Breast epithelium (tissue), 4 donors: ENCODE data around the gene LAMC2. TPM values are rescaled to one million over a fixed set of nuclear protein-coding genes. Genes with fewer than 3 reads are reported as not detected.
A peak's percentile ranks its signal among the peaks of the same experiment; 100 is the strongest.

ENCODE experiments used
- DNase-seq, 2 donors: peaks; one replicate each; pipeline ENCODE4 v3.0.0-alpha.2; 2019; ENCODE audit warnings: low spot score in 2 of 2
- H3K27ac ChIP-seq, 2 donors: fragments of 200-600 bp; sonication (generic) in 1 of 2; one replicate each; pipeline ENCODE4 v1.5.1; 2016 to 2019; ENCODE audit warnings: mild to moderate bottlenecking in 1 of 2
- H3K27me3 ChIP-seq, 2 donors: fragments of 200-600 bp; sonication (generic) in 1 of 2; one replicate each; pipeline versions ENCODE4 v1.5.1 to v1.6.0; 2017 to 2019; ENCODE audit warnings: control low read depth in 1 of 2, mild to moderate bottlenecking in 1 of 2
- H3K36me3 ChIP-seq: fragments of 200-600 bp; one replicate; pipeline ENCODE4 v1.5.1; 2019
- H3K4me1 ChIP-seq, 2 donors: fragments of 200-600 bp; sonication (generic); one replicate each; pipeline ENCODE4 v1.5.1; 2016 to 2019; ENCODE audit warnings: control low read depth in 1 of 2
- H3K4me3 ChIP-seq, 3 donors: fragments of 200-600 bp; sonication (generic); 1 replicate in 2 of 3; 2 replicates in 1 of 3; pipeline ENCODE4 v1.5.1; 2016 to 2019; ENCODE audit warnings: mild to moderate bottlenecking in 3 of 3, moderate library complexity in 2 of 3
- H3K9me3 ChIP-seq, 2 donors: fragments of 200-600 bp; sonication (generic) in 1 of 2; one replicate each; pipeline ENCODE4 v1.5.1; 2016 to 2019; ENCODE audit warnings: control low read depth in 1 of 2
- POLR2A ChIP-seq: fragments of 450-650 bp; IDR thresholded peaks from one replicate; pipeline ENCODE4 v1.6.1; 2016; ENCODE audit warnings: antibody characterized with exemption, mild to moderate bottlenecking, moderate library complexity
- POLR2AphosphoS5 ChIP-seq, 3 donors: sonication (generic); formaldehyde crosslinking; IDR thresholded peaks; one replicate each; pipeline ENCODE4 v1.6.1; 2017; ENCODE audit warnings: antibody characterized with exemption in 3 of 3
- intact Hi-C: fragments of 100-400 bp; cut with DNase I; formaldehyde crosslinking; loops from one replicate; pipeline ENCODE4 v1.15.1; 2023; ENCODE audit warnings: low total_unique reads
- total RNA-seq, 3 donors: library from RNA; depleted of rRNA; stranded (reverse); fragments of >200 nt; gene quantifications; one replicate each; pipeline ENCODE4 v1.1.0, GENCODE V29; 2016
- TF ChIP-seq, protein P1 (sequence below), 3 donors: fragments of 450-650 bp; IDR thresholded peaks; one replicate each; pipeline ENCODE4 v1.5.1; 2016 to 2017; ENCODE audit warnings: antibody characterized with exemption in 3 of 3, mild to moderate bottlenecking in 3 of 3, moderate library complexity in 3 of 3

The LAMC2 gene
- total RNA-seq, 3 donors from 2014 or later, result 3.0 to 20.3 (median 16.4) TPM

DNA sequence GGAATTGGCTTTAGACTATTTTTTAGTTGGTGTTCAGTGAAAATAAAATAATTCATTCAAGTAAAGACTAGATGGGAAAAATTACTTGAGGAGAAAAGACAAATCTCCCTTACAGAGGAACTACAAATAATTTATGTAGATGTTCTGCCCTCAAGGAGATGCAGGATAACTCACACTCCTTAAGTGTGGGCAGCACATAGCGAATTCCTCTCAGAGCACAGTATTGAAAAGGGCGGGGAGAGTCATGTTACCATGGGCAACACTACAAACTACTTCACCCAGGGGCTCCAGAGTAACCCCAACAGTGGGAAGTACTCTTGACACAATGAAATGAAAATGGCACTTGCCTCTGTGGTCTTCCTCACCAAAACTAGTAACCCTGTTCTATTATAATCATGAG, 20.6 kb upstream of the LAMC2 start:
- intact Hi-C loops, result no loop called here
- TF ChIP-seq POLR2A, result no peak
- TF ChIP-seq, protein P1, sequence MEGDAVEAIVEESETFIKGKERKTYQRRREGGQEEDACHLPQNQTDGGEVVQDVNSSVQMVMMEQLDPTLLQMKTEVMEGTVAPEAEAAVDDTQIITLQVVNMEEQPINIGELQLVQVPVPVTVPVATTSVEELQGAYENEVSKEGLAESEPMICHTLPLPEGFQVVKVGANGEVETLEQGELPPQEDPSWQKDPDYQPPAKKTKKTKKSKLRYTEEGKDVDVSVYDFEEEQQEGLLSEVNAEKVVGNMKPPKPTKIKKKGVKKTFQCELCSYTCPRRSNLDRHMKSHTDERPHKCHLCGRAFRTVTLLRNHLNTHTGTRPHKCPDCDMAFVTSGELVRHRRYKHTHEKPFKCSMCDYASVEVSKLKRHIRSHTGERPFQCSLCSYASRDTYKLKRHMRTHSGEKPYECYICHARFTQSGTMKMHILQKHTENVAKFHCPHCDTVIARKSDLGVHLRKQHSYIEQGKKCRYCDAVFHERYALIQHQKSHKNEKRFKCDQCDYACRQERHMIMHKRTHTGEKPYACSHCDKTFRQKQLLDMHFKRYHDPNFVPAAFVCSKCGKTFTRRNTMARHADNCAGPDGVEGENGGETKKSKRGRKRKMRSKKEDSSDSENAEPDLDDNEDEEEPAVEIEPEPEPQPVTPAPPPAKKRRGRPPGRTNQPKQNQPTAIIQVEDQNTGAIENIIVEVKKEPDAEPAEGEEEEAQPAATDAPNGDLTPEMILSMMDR (IDR thresholded peaks at IDR 0.05), result no peak
- TF ChIP-seq POLR2AphosphoS5 (IDR thresholded peaks at IDR 0.05), result no peak
- H3K27ac ChIP-seq, result peak overlapping the region; percentile 13 to 63
- H3K36me3 ChIP-seq, result no peaks in the 10 kb centered on the region
- H3K4me1 ChIP-seq, result no peaks in the 10 kb centered on the region
- H3K9me3 ChIP-seq, result no peaks in the 10 kb centered on the region
- no peaks in the 10 kb centered on the region for H3K27me3 ChIP-seq
- DNase-seq, result no peak
- H3K4me3 ChIP-seq, result no peak overlapping the region

DNA sequence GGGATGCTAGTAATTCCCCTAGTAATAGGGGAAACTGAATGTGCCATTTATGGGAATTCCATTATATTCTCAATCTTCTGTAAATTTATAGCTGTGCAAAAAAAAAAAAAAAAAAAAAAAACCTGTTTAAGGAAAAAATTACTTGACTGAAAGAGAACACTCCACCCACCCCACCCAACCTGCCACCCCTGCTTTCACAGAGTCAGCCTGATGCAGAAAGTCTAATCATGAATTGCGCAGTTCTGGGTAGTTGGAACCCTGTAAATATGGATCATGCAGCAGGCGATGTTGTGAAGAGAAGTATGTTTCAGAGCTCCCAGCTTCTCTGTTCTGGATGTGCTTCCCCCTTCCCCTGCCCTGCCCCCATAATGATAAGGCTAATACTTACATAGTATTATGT, 19.6 kb upstream of the LAMC2 start:
- TF ChIP-seq, protein P1 (IDR thresholded peaks at IDR 0.05), result no peak
- no peak for TF ChIP-seq POLR2AphosphoS5 (IDR thresholded peaks at IDR 0.05)
- TF ChIP-seq POLR2A, result no peak
- H3K4me1 ChIP-seq, result no peaks in the 10 kb centered on the region
- intact Hi-C loops, result no loop called here
- DNase-seq, result no peak
- no peak overlapping the region for H3K27ac ChIP-seq
- no peak overlapping the region for H3K4me3 ChIP-seq
- H3K27me3 ChIP-seq, result no peaks in the 10 kb centered on the region
- H3K36me3 ChIP-seq, result no peaks in the 10 kb centered on the region
- no peaks in the 10 kb centered on the region for H3K9me3 ChIP-seq

DNA sequence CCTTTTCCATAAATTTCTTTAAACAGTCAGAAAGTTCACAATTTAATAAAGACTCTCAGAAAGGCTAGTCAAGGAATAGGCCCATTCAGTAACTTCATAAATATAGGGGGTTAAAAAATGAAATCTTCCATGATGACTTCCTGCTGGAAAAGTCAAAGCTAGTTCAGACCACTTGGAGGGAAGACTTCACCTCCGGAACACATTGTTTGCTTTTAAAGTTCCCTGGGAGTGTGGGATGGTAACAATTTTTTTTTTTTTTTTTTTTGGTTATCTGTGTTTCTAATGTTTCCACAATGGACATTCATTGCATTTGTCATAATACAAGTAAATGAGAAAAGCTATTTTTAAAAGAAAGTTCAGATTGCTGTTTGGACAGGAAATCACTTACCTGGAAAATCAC, 18.4 kb upstream of the LAMC2 start:
- Histone ChIP-seq H3K36me3 (no peaks in the 10 kb centered on the region), H3K4me1 (no peaks in the 10 kb centered on the region), H3K9me3 (no peaks in the 10 kb centered on the region), H3K4me3 (no peak overlapping the region), H3K27ac (no peak overlapping the region), H3K27me3 (no peaks in the 10 kb centered on the region)
- intact Hi-C loops, result no loop called here
- TF ChIP-seq, protein P1 (IDR thresholded peaks at IDR 0.05), result no peak
- TF ChIP-seq POLR2A (no peak), POLR2AphosphoS5 (IDR thresholded peaks at IDR 0.05) (no peak)
- DNase-seq, result no peak

DNA sequence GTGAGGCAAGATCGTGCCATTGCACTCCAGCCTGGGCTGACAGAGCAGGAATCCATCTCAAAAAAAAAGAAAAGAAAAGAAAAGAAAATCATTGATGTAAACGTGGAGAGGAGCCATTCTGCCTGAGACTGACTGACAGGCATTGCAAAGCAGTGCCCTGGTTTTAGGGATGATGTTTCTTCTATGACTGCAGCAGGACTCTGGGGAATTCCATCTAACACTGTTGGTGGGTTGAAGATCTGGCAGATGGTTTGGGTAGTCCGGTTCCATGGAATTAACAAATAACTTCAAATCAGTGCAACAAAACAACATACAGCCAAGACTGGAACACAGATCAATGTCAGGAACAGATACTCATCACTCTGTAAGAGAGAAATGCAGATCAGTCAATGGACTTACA, 17.8 kb upstream of the LAMC2 start:
- no peak for TF ChIP-seq POLR2AphosphoS5 (IDR thresholded peaks at IDR 0.05)
- no peak for TF ChIP-seq POLR2A
- TF ChIP-seq, protein P1 (IDR thresholded peaks at IDR 0.05), result no peak
- DNase-seq, result no peak
- Histone ChIP-seq H3K36me3 (no peaks in the 10 kb centered on the region), H3K9me3 (no peaks in the 10 kb centered on the region), H3K4me1 (no peaks in the 10 kb centered on the region), H3K27me3 (no peaks in the 10 kb centered on the region), H3K4me3 (no peak overlapping the region), H3K27ac (no peak overlapping the region)
- intact Hi-C loops, result no loop called here

DNA sequence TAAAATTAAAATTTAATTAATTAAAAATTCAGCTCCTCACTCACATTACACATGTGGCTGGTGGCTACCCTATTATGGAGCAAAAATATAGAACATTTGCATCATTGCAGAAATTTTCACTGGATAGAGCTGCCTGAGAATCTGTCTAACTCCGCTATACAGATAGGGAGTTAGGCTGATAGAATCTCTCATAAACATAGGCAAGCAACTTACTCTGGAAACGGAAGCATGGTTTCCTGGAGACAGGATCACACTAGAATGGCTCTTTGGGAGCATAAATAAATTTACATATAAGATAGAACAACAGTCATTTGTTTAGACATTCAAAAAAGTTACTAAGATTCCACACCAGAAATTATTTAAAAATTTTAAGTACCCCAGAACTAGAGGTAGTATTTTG, 12.2 kb upstream of the LAMC2 start:
- no peak for DNase-seq
- H3K27me3 ChIP-seq, result no peaks in the 10 kb centered on the region
- no peaks in the 10 kb centered on the region for H3K4me1 ChIP-seq
- intact Hi-C loops, result no loop called here
- no peak overlapping the region for H3K27ac ChIP-seq
- no peak for TF ChIP-seq POLR2AphosphoS5 (IDR thresholded peaks at IDR 0.05)
- no peak for TF ChIP-seq POLR2A
- TF ChIP-seq, protein P1 (IDR thresholded peaks at IDR 0.05), result no peak
- no peaks in the 10 kb centered on the region for H3K9me3 ChIP-seq
- H3K36me3 ChIP-seq, result no peaks in the 10 kb centered on the region
- no peak overlapping the region for H3K4me3 ChIP-seq
